ENCODE results near the gene NKIRAS1.
"Not testable (repeated sequence)": the region's sequence is repeated elsewhere in the genome, so short reads cannot be mapped to it uniquely, and the experiment has no call there.

Gene NKIRAS1

GRCh38 chr3:23895181-23895580 is 21.6 kb downstream of the NKIRAS1 start:
- no peak for DNase-seq

- no peak for DNase-seq
Measured at GRCh38 chr3:23894254-23895061, 22.3 kb downstream of the NKIRAS1 start.

- no peak for DNase-seq
Measured at GRCh38 chr3:23889950-23890349, 26.8 kb downstream of the NKIRAS1 start.

- no peak for DNase-seq
Measured at GRCh38 chr3:23889386-23889785, 27.4 kb downstream of the NKIRAS1 start.

- DNase-seq, result peak; percentile 23
Measured at GRCh38 chr3:23888617-23889228, 28.1 kb downstream of the NKIRAS1 start.

GRCh38 chr3:23886311-23886710 is 30.5 kb downstream of the NKIRAS1 start:
- no peak for DNase-seq

GRCh38 chr3:23885210-23885609 is 31.6 kb downstream of the NKIRAS1 start:
- DNase-seq, result no peak

- DNase-seq, result no peak
Measured at GRCh38 chr3:23884481-23884880, 32.3 kb downstream of the NKIRAS1 start.

GRCh38 chr3:23882487-23882918 is 34.3 kb downstream of the NKIRAS1 start:
- DNase-seq, result no peak

- DNase-seq, result not testable (repeated sequence)
Measured at GRCh38 chr3:23881993-23882392, 34.8 kb downstream of the NKIRAS1 start.

- DNase-seq, result peak; percentile 55
Measured at GRCh38 chr3:23880703-23881339, 36.0 kb downstream of the NKIRAS1 start.

GRCh38 chr3:23879485-23879884 is 37.3 kb downstream of the NKIRAS1 start:
- no peak for DNase-seq

GRCh38 chr3:23877329-23877980 is 39.3 kb downstream of the NKIRAS1 start:
- no peak for DNase-seq

GRCh38 chr3:23876923-23877322 is 39.9 kb downstream of the NKIRAS1 start:
- no peak for DNase-seq

GRCh38 chr3:23875113-23875725 is 41.6 kb downstream of the NKIRAS1 start:
- no peak for DNase-seq

GRCh38 chr3:23874359-23875112 is 42.3 kb downstream of the NKIRAS1 start:
- DNase-seq, result no peak

- DNase-seq, result no peak
Measured at GRCh38 chr3:23873941-23874340, 42.8 kb downstream of the NKIRAS1 start.

GRCh38 chr3:23872330-23872729 is 44.5 kb downstream of the NKIRAS1 start:
- DNase-seq, result no peak

GRCh38 chr3:23871361-23871760 is 45.4 kb downstream of the NKIRAS1 start:
- not testable (repeated sequence) for DNase-seq

- DNase-seq, result not testable (repeated sequence)
Measured at GRCh38 chr3:23870663-23871043, 46.1 kb downstream of the NKIRAS1 start.

- no peak for DNase-seq
Measured at GRCh38 chr3:23869977-23870662, 46.7 kb downstream of the NKIRAS1 start.

- DNase-seq, result no peak
Measured at GRCh38 chr3:23867838-23868237, 49.0 kb downstream of the NKIRAS1 start.

All from NCI-H2029 treated with DMSO at 0.1 percent for 48 hours (cell line).